ENCODE results near the gene FAR1.

FAR1 gene

DNA sequence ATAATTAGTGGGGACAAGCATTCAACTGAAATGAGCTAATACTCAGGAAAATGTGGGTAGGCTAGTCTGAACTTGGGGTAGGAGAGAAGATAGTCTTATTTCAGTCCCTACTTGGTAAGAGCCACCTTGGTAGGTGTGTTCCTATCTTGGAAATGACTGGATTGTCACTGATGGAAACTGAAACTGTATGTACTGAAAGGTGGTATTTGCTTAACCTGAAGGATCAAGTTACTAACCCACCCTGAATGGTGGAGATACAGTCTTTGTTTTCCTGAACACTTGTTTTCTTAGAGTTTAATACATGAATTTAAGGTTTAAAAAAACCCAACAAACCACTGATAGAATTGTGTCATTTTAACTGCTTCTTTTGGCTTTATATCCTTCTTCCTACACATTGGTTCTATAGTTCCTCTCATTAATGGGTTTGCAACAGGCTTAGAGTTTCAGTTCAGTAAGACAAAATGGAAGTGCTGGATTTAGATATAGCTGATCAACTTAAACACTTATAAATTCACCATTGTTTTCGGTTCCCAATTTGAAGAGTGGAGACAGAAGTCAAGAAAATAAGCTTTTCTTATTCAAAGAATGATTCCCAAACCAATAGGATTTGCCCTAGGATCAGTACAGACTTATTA lies 4.2 kb downstream of the FAR1 start:
- DNase-seq: no peak

DNA sequence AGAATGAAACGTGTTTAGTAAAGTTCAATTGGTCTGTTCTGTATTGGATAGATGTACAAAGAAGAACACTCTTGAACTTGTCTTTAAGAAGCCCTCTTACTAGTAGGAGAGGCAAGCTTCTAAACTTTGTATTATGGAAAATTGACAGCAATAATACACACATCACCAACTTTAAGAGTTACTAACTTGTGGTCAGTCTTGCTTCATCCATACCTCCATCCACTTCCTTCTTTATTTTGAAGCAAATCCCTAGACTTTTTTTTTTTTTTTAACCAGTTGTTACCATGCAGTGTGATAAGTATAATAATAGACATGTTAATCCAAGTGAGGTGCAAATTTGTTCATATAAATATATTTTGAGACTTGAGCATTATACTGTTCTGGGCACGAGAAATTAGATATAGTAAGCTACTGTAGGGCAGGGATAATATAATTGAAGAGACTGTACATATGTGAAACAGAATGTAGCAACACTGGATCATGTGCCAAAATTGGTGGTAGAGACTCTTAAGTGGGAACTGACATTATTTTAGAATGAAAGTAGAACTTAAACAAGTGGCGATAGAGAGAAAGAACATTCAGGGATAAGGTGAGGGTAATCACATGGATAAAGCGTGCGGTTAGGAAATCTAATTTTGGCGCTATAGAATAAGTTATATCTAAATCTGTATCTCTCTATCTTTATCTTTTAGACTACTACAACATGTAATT lies 6.5 kb downstream of the FAR1 start:
- DNase-seq: no peak

DNA sequence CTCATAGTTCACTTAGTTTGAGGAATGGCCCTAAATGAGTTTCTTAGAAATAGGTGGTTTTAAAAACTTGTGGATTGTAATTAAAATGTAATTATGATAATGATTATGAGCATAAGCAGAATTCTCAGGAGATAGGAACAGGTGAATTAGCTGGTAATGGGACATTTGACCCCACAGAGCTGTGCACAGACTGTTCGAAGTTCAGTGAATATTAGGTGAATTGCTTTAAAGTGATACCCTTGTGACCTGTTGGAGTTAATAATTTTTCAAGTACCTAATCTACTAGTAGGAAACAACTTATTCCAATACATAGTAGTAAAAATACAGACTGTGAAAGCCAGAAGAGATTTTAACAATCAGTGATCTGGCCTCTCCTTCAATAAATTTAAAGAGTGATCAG lies 8.1 kb downstream of the FAR1 start:
- DNase-seq: no peak

DNA sequence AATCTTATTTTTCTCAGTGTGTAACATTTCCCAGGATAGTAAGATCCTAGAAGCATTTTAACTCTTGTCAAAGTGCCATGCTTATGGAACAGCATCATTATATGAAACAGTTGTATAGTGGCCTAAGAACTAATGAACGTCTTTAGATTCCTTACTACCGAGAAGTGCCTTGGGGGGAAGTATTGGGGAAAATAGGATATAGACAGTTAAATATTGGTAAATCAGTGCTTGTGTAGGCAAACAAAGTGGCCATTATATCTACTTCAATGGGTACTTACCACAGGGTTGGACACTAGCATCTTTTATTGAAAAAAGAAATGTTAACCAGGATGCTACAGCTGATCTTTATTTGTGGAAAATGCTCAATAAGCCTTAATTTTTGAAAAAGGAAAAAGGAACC lies 11.3 kb downstream of the FAR1 start:
- no peak for DNase-seq

DNA sequence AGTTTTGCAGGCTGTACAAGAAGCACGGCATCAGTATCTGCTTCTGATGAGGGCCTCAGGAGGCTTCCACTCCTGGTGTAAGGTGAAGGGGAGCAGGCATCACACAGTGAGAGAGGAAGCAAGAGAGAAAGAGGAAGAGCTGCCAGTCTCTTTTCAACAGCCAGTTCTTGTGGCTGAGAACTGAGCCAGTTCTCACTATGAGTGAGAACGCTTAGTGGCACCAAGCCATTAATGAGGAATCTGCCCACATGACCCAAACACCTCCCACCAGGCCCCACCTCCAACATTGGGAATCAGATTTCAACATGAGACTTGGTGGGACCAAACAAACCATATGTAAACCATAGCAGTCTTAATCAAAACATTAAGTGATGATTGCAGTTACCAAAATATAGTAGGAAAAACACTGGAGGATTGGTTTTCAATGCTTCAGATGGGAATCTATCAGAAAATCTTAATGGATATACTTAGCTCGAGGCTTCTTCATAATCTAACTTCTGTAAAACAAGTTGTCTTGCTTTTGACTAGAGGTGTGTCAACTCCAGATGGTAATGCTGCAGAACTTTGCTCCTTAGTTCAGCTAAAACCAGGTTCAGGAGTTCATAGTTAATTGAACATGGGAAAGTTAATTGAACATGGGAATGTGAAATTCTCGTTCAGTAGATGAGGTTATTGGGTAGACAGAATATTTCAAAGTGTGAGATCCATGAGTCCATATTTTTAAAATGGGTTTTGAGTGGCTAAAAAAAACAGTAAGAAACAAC lies 12.2 kb downstream of the FAR1 start:
- DNase-seq: no peak

DNA sequence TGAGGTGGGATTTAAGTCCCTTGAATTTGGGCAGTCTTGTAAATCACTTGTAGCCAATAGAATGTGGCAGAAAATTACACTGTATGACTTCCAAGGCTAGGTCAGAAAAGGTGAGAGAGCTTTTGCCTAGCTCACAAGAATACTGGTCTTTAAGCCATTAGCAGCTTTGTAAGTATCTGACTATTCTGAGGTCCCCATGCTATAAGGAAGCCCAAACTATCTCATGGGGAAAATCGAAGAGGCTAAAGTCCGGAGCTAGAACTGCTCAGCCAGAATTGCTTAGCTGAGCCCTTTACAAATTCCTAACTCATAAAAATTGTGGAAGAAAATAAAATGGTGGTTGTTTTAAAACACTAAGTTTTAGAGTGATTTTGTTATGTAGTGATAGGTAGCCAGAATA lies 13.0 kb downstream of the FAR1 start:
- DNase-seq: no peak

DNA sequence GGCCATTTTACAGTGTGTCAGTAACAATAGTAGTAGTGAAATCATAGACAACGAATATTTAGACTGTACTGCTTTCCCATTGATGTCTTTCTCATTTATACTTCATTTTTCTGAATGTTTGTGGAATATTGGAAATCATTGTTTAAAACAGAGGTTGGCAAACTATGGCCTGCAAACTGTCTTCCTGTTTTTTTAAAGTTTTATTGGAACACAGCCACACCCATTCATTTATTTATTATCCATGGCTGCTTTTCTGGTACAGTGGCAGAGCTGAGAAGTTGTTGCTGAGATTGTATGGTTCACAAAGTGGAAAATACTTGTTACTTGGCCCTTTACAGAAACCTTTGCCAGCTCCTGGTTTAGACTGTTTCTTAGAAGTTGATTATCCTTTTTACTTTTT lies 13.7 kb downstream of the FAR1 start:
- DNase-seq: no peak

DNA sequence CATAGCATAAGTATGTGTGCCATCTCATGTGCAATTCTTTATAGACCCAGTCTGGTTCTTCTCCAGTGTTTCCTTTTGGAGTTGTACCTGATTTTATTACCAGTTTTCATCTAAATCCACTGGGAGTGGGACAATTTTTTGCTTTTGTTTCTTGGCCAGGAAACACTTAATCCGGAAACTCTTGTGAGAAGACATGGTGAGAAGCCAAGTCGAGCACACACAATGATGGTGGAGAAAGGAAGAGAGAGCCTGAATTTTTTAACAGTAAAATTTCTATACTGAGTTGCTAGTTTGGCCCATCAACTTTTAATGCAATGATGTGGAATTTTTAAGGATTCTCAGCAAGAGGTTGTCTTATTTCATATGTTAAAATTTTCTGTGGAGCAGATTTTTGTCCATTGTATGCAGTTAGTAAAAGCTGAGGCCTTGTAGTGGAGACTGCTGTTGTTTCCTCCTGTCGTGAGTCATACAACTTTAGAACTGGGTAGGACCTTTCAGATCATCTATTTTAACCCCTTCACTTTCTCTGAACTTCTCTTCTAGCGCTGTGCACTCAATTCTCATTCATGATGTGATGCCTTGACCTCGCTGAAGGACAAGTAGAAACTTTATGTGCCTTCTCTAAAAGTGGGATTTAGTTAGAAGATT lies 17.1 kb downstream of the FAR1 start:
- no peak for DNase-seq

DNA sequence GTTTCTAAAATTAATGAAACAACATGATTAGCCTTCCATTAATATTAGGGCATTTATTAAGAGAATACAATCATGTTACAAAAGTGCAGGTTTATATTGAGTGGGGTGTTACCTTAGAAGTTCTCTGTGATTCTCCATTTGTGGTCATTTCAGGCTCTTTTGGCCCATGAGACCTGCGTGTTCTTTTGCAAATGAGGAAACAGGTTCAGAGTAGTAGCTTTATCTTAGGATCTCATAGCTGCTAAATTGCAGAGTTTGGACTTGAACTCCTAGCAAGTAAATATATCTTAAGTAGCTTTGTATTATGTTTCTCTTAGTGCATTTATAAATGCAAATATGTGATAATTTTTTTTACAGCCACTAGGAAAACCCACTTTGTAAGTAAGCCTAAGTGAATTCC lies 18.3 kb downstream of the FAR1 start:
- DNase-seq: no peak

DNA sequence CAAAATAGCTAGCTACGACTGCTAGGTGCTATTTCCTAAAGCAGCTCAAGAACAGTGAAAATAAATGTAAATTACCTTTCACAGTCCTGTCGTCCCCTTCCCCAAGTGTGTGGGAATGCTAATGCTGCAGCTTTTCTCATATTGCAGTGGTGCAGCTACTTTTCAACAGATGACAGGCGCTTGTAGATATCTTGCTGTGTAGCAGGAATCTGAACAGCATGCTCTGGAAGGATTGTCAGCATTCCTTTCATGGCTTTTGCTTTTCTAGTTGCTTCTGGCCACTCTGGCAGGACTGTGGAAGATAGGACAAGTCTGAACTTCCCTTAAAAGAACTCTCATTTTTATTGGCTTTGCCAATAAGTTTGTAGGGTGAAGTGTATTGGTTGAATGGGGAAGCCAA lies 18.8 kb downstream of the FAR1 start:
- DNase-seq: no peak

DNA sequence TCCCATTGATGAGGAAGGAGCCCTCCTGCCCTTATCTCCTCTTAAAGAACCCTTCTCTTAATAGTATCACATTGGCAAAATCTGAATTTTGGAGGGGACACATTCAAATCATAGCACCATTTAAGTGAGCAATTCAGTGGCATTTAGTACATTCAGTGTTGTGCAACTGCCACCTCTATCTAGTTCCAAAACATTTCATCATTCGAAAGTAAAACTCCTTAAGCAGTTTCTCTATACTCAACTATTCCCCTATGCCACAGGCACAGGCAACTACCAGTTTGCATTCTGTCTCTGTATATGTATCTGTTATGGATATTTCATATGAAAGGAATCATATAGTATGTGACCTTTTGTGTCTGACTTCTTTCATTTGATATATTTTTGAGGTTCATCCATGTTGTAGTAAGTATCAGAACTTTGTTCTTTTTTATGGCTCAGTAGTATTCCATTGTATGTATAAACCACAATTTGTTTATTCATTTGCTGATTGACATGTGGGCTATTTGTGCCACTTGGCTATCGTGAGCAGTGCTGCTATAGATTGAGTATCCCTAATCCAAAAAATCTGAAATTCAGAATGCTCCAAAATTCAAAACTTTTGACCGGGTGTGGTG lies 22.9 kb downstream of the FAR1 start:
- no peak for DNase-seq

DNA sequence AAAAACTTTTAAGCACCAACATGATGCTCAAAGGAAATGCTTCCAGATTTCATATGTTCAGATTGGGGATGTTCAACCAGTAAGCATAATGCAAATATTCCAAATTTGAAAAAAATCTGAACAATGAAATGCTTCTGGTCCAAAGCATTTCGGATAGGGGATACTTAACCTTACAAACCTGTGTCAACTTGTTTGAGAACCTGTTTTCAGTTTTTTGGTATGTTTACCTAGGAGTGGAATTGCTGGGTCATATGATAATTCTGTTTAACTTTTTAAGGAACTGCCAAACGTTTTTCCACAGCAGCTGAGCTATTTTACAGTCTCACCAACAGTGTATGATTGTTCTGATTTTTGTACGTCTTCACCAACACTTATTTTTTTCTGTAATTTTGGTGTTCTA lies 23.7 kb downstream of the FAR1 start:
- no peak for DNase-seq

DNA sequence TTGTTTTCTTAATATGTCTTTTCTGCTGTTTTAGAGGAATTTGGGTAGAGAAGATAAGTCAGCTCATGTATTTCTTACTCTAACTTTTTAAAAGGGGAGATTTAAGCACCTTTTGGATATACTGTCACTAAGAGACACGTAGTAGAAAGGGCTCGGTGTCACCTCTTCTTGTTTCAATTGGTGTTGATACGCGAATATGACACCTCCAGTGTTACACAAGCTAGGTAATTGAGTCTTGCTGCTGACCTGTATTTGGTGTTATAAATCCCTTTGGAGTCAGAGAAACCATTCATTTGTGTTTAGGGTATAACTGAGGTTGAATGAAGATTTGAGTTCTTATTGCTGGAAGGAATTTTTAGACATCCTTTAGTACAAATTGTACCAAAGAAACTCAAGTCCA lies 25.6 kb downstream of the FAR1 start:
- DNase-seq: no peak

DNA sequence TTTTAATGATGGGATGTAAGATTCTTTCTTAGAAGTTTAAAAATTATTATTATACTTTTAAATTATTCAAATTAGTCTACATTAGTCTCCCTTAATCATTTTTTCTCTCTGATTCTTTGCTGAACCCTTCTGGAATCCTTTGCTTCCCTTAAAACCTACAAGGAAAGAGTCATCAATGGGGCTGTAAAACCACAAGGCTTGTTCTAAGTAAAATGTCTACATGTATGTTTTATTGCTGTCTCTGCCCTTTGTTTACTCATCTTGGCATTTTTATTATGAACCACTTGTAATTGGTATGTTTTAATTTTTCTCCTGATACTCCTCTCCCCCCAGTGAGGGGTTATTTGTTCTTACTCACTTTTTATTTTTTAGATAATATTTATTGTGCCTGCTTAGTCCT lies 27.4 kb downstream of the FAR1 start:
- DNase-seq: no peak

DNA sequence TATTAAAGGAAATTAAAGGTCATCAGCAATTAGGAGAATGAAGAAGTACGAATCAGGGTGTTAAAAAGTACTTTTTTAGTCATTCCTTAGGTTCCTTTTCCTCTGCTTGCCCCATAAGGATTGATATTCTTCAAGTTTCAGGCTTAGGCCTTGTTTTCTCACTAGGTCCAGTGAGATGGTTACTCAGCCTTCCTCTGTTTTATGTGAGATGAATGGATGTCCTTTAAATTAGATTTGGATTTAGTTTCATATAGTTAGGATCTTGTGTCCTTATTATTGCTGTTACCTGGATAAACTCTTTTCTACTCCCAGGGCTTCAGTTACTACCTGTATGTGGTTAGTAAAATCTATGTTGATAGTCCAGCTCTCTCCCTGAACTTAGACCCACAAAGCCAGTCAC lies 29.2 kb downstream of the FAR1 start:
- DNase-seq: no peak

DNA sequence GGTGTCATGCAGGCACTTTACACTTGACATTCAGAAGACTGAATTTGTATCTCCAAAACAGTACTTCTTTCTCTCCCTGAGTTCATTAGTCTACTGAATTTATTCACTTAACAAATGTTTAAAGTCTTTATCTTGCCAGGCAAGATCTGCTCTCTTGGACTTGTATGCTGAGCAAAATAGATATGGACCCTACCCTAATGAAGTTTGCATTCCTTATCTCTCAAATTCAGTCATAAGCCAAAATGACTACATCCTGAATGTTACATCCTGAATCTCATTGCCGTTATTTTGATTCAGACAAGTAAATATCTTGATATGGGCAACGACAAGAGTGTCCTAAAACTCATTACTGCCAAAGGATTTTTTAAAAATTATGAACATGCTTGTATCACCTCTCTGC lies 29.7 kb downstream of the FAR1 start:
- DNase-seq: no peak

DNA sequence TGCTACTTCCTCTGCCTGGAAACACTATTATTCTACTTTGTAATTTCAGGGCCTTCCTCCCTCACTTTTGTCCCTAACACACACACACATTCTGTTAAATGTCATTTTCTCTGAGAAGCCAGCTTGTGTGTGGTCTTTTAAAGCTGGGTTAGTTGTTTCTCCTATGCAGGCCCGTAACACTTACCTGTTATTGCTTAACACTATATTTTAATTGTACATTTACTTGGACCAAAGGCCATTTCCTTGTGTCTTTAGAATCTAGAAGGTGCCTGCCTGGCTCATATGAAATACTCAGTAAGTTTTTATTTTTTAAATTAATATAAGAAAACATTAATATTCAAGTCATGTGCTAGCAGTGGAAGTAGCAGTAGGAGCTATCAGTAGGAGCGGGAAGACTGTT lies 30.6 kb downstream of the FAR1 start:
- DNase-seq: no peak

DNA sequence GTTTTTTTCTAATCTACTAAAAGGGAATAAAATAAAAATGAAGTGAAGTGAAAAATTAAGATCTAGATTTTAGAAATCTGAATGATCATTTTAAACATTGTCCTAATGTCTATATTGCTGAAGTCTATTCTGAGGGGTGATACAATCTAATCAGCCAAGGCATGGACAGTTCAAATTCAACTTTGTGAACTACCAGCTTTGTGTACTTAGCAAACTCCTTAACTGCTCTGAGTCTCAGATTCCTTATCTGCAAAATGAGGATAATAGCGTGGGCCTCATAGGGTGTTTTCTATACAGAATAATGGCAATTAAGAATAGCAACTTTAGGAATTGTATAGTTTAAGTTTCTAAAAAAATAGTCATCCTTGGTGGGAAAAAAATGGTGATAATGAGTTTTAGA lies 31.4 kb downstream of the FAR1 start:
- DNase-seq: no peak

DNA sequence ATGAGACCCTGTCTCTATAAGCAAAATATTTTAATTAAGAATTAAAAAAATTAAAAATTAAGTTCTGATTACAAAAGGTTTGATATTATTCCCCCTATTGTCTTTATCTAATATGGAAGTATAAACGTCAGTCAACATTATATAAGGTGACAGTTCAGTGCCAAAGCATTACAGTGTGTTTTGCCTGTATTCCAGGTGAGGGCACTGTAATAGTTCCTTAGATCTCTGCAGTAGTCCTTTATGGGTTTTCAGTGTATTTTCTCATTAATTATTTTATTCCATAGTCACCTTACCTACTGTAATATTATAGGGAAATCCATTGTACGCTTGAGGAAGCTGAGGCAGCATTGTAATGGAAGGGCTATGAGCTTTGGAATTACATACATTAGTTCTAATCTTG lies 33.0 kb downstream of the FAR1 start:
- DNase-seq: no peak

DNA sequence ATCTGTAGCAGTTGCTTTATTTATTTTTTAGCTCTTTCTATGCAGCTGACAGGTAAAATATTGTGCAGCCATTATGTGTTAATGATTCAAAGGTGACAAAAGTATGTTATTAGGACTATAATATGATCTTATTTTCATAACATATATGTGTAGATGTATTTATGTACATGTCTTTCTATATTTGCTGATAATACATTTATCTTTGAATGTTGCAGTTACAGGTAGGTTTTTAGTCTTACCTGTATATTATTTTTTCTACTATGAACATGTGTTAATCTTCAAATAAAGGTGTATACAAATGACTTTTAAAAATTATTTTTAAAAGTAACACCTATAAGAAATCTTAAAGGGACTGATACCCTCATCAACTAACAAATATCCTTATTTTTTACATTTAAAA lies 33.6 kb downstream of the FAR1 start:
- no peak for DNase-seq

DNA sequence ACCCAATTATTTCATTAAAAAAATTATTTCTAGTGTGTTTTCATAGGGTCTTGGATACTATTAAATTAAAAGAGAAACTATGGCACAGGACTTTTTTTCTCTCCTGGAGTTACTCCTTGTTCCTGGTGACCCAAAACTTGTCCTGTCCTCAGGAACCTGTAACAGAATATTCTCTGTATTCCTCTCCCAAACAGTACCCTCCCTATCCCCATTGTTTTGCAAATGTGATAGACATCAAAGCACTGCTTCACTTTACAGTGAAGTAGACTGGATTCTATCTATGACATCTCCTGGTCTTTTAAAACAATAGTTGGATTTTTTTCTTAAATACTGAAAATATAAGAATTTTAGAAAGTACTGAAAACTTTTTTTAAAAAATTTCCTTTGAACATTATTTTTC lies 37.2 kb downstream of the FAR1 start:
- DNase-seq: no peak

DNA sequence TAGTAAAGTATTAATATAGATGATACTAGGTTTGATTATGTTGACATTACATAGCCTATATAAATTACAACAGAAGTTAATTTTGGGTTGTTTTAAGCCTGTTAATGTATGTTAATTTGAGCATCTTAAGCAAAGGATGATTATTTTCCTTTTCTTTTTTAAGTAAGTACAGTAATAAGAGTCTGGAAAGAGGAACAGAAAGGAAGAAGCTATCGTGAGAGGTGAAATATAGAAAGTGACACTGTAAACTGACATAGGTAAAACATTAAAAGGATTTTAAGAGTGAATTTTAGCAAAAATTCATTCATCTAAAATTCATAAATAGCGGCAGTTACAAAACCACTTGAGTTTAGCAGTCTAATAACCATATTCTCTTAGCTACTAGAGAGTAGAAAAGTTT lies 45.5 kb downstream of the FAR1 start:
- DNase-seq: no peak

DNA sequence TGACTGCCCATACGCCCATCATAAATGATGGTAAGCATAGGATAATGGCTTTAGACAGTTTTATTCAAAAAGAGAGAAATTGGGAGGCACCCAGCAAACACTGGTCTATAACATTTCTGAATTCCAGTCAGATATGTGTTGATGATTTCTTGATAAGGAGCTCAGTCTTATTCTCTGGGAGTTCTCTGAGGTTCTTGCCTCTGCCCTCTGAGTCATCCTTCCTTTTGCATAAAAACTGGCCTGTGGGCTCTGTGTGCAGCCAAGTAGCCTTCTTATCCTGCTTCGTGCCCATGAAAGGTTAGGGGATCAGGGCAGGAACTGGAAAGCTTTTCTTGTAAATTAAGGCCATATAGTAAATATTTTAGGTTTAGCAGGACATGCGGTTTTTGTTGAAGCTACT lies 48.9 kb downstream of the FAR1 start:
- DNase-seq: no peak

DNA sequence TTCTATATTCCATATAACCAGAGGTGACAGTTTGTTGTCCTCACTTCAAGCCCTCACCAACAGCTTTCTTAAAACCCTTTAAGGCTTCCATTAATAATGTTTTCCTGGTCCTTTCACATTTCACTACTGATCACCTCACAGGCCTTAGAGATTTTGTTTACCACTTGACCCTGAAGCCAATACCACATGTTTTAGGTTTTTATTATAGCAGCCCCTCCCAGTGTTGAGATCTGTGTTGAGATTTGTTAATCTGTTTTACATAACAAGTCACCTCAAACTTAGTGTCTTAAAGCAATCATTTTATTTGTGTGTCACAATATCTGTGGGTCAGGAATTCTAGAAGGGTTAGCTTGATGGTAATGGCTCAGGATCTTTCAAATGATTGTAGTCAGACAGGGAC lies 49.9 kb downstream of the FAR1 start:
- no peak for DNase-seq

All from activated CD8-positive, alpha-beta memory T cell treated with anti-CD3 and anti-CD28 coated beads, Interleukin-2, amount 50 U/mL, for 4 hours (primary cell).